Sigmoid colon (tissue), 7 donors: ENCODE measurements around the gene CDH18. TPM values are rescaled to one million over a fixed set of nuclear protein-coding genes. Genes with fewer than 3 reads are reported as not detected.

Source experiments
- DNase-seq: peaks from one replicate; pipeline ENCODE4 v3.0.0-alpha.2; 2019
- H3K27ac ChIP-seq, 4 donors: fragments of 200-600 bp; sonication (generic); one replicate each; pipeline ENCODE4 v1.5.1; 2016 to 2019; ENCODE audit warnings: mild to moderate bottlenecking in 1 of 4
- H3K27me3 ChIP-seq, 3 donors: fragments of 200-600 bp; sonication (generic); one replicate each; pipeline ENCODE4 v1.5.1; 2019; ENCODE audit warnings: mild to moderate bottlenecking in 1 of 3
- H3K36me3 ChIP-seq, 4 donors: fragments of 200-600 bp; sonication (generic); one replicate each; pipeline ENCODE4 v1.5.1; 2016 to 2019
- H3K4me1 ChIP-seq, 4 donors: fragments of 200-600 bp; sonication (generic); one replicate each; pipeline ENCODE4 v1.5.1; 2017 to 2019
- H3K4me3 ChIP-seq, 4 donors: fragments of 200-600 bp; sonication (generic); one replicate each; pipeline ENCODE4 v1.5.1; 2017 to 2019; ENCODE audit warnings: mild to moderate bottlenecking in 2 of 4, moderate library complexity in 1 of 4
- H3K9me3 ChIP-seq, 4 donors: fragments of 200-600 bp in 3 of 4; sonication (generic) in 3 of 4; one replicate each; pipeline versions ENCODE4 v1.5.1 to v1.6.1; 2013 to 2019
- CTCF ChIP-seq, 4 experiments: fragments of 450-650 bp in 3 of 4; fragments of 200-600 bp in 1 of 4; IDR thresholded peaks; one replicate each; pipeline ENCODE4 v1.5.1; 2016 to 2019; ENCODE audit warnings: antibody characterized with exemption in 4 of 4, mild to moderate bottlenecking in 3 of 4, moderate library complexity in 2 of 4
- EP300 ChIP-seq, 4 donors: sonication (generic); formaldehyde crosslinking; IDR thresholded peaks; one replicate each; pipeline ENCODE4 v1.6.1; 2017; ENCODE audit warnings: antibody characterized with exemption in 4 of 4
- POLR2A ChIP-seq, 2 donors: fragments of 450-650 bp; IDR thresholded peaks; one replicate each; pipeline ENCODE4 v1.6.1; 2016; ENCODE audit warnings: antibody characterized with exemption in 2 of 2, mild to moderate bottlenecking in 2 of 2, moderate library complexity in 2 of 2
- POLR2AphosphoS5 ChIP-seq, 4 donors: sonication (generic); formaldehyde crosslinking; IDR thresholded peaks; one replicate each; pipeline ENCODE4 v1.6.1; 2017; ENCODE audit warnings: antibody characterized with exemption in 4 of 4
- WGBS, 2 donors: extraction: QIAGEN DNeasy Blood & Tissue Kit; methylation state at CpG; one replicate each; pipeline ENCODE4 v1.1.7; 2013; 5-methylcytosine and 5-hydroxymethylcytosine counted together
- intact Hi-C: fragments of 100-400 bp; cut with DNase I; formaldehyde crosslinking; loops from one replicate; pipeline ENCODE4 v1.15.1; 2023
- polyA plus RNA-seq, 3 donors: library from polyadenylated mRNA; stranded (reverse); fragments of 200-250 nt; gene quantifications; one replicate each; pipeline ENCODE4 v1.2.3, GENCODE V29; 2013
- total RNA-seq, 4 donors: library from RNA; depleted of rRNA; stranded (reverse); fragments of >200 nt; gene quantifications; one replicate each; pipeline ENCODE4 v1.1.0, GENCODE V29; 2016
- donor health status: healthy with polysubstance abuse.
- donor health status: Bipolar disorder and iron deficiency.
- donor health status: healthy.

CDH18 gene
- total and polyA plus RNA-seq, 7 donors = not detected

GRCh38 chr5:19536387-19536786, 451.6 kb downstream of the CDH18 start:
- H3K27me3 ChIP-seq = no peaks in the 10 kb centered on the region
- H3K4me3 ChIP-seq = no peak overlapping the region
- 74 to 78% methylated on average over 4 of the region's 4 CpGs for WGBS, 2 donors
- intact Hi-C loops = no loop called here
- TF ChIP-seq POLR2AphosphoS5 (IDR thresholded peaks at IDR 0.05) (no peak), POLR2A (IDR thresholded peaks at IDR 0.05) (no peak)
- no peaks in the 10 kb centered on the region for H3K4me1 ChIP-seq
- DNase-seq = no peak
- H3K27ac ChIP-seq = no peak overlapping the region
- no peaks in the 10 kb centered on the region for H3K36me3 ChIP-seq
- H3K9me3 ChIP-seq = no peaks in the 10 kb centered on the region

- H3K27me3 ChIP-seq = no peaks in the 10 kb centered on the region
- WGBS, 2 donors = 87 to 90% methylated on average over 1 of the region's 1 CpG
- TF ChIP-seq CTCF (IDR thresholded peaks at IDR 0.05) (no peak), EP300 (IDR thresholded peaks at IDR 0.05) (no peak), POLR2AphosphoS5 (IDR thresholded peaks at IDR 0.05) (no peak), POLR2A (IDR thresholded peaks at IDR 0.05) (no peak)
These were observed 453.2 kb downstream of the CDH18 start for GRCh38 chr5:19534751-19535150.

GRCh38 chr5:19532936-19533335, 455.1 kb downstream of the CDH18 start:
- Histone ChIP-seq H3K27me3 (no peaks in the 10 kb centered on the region), H3K4me1 (no peaks in the 10 kb centered on the region), H3K36me3 (no peaks in the 10 kb centered on the region), H3K4me3 (no peak overlapping the region), H3K27ac (no peak overlapping the region), H3K9me3 (no peaks in the 10 kb centered on the region)
- TF ChIP-seq EP300 (IDR thresholded peaks at IDR 0.05) (no peak), POLR2A (IDR thresholded peaks at IDR 0.05) (no peak), CTCF (IDR thresholded peaks at IDR 0.05) (no peak), POLR2AphosphoS5 (IDR thresholded peaks at IDR 0.05) (no peak)
- intact Hi-C loops = no loop called here
- 60 to 83% methylated on average over 4 of the region's 4 CpGs for WGBS, 2 donors
- DNase-seq = no peak

More at GRCh38 chr5:19534751-19535150, 453.2 kb downstream of the CDH18 start:
- no peaks in the 10 kb centered on the region for H3K4me1 ChIP-seq
- no peak overlapping the region for H3K27ac ChIP-seq
- no peaks in the 10 kb centered on the region for H3K9me3 ChIP-seq
- intact Hi-C loops = no loop called here
- no peak for DNase-seq
- no peaks in the 10 kb centered on the region for H3K36me3 ChIP-seq
- H3K4me3 ChIP-seq = no peak overlapping the region

- intact Hi-C loops = no loop called here
- Histone ChIP-seq H3K9me3 (no peaks in the 10 kb centered on the region), H3K36me3 (no peaks in the 10 kb centered on the region), H3K4me3 (no peak overlapping the region), H3K27me3 (no peaks in the 10 kb centered on the region), H3K27ac (no peak overlapping the region), H3K4me1 (no peaks in the 10 kb centered on the region)
- WGBS, 2 donors = 63 to 80% methylated on average over 8 of the region's 8 CpGs
- no peak for DNase-seq
- TF ChIP-seq CTCF (IDR thresholded peaks at IDR 0.05) (no peak), EP300 (IDR thresholded peaks at IDR 0.05) (no peak), POLR2AphosphoS5 (IDR thresholded peaks at IDR 0.05) (no peak)
These were observed 456.5 kb downstream of the CDH18 start for GRCh38 chr5:19531374-19531952.

GRCh38 chr5:19519448-19519847, 468.6 kb downstream of the CDH18 start:
- Histone ChIP-seq H3K4me3 (no peak overlapping the region), H3K9me3 (no peaks in the 10 kb centered on the region), H3K36me3 (no peaks in the 10 kb centered on the region), H3K4me1 (no peaks in the 10 kb centered on the region), H3K27ac (no peak overlapping the region), H3K27me3 (no peaks in the 10 kb centered on the region)
- TF ChIP-seq CTCF (IDR thresholded peaks at IDR 0.05) = no peak
- no peak for TF ChIP-seq POLR2A (IDR thresholded peaks at IDR 0.05)
- TF ChIP-seq POLR2AphosphoS5 (IDR thresholded peaks at IDR 0.05) = no peak
- TF ChIP-seq EP300 (IDR thresholded peaks at IDR 0.05) = no peak
- intact Hi-C loops = no loop called here
- no peak for DNase-seq
- WGBS, 2 donors = 44 to 80% methylated on average over 2 of the region's 2 CpGs
